T-cell (primary cell): Measurements from ENCODE around the gene EIF1B. TPM values are rescaled to one million over a fixed set of nuclear protein-coding genes. Genes with fewer than 3 reads are reported as not detected.

ENCODE experiments used
- ATAC-seq, 4 experiments: fragments of 200-7000 bp in 3 of 4; fragments of 150-1000 bp in 1 of 4; cut with Tn5 transposase; replicated peaks in 1 of 4; 1 replicate in 3 of 4; 2 replicates in 1 of 4; pipeline ENCODE4 v1.10.0; 2021; ENCODE audit warnings: moderate library complexity in 3 of 4, mild to moderate bottlenecking in 2 of 4, moderate number of reproducible peaks in 1 of 4
- CTCF ChIA-PET, 2 donors: fragments of 300-600 bp; sonication (Branson Sonifier 250); formaldehyde crosslinking; loops; one replicate each; lab custom pipeline; 2022; ENCODE audit warnings: antibody characterized with exemption in 2 of 2; lab: Charles Lee
- POLR2A ChIA-PET, 2 donors: fragments of 300-600 bp; sonication (Branson Sonifier 250); formaldehyde crosslinking; loops; one replicate each; lab custom pipeline; 2022; ENCODE audit warnings: antibody characterized with exemption in 2 of 2; lab: Charles Lee
- DNase-seq, 35 experiments: peaks; one replicate each; pipeline versions ENCODE4 v3.0.0 to v3.0.0-alpha.2; 2013 to 2023
- H3K27ac ChIP-seq: one replicate; pipeline ENCODE4 v1.5.1; 2013; ENCODE audit warnings: low read length
- H3K27me3 ChIP-seq, 2 experiments: replicated peaks in 1 of 2; 1 replicate in 1 of 2; 2 replicates in 1 of 2; pipeline versions ENCODE4 v1.6.1 to v1.7.0; 2013; ENCODE audit warnings: low read length in 1 of 2, mixed read lengths in 1 of 2; ENCODE audit not compliant: control insufficient read depth in 2 of 2, insufficient read depth in 2 of 2; ENCODE audit errors: extremely low read depth in 1 of 2
- H3K36me3 ChIP-seq, 2 donors: 1 replicate in 1 of 2; 2 replicates in 1 of 2; pipeline versions ENCODE4 v1.6.1 to v1.7.0; 2013; ENCODE audit warnings: low read length in 1 of 2; ENCODE audit not compliant: control insufficient read depth in 2 of 2, insufficient read depth in 1 of 2; ENCODE audit errors: extremely low read depth in 1 of 2
- H3K4me1 ChIP-seq, 2 experiments: 1 replicate in 1 of 2; 2 replicates in 1 of 2; pipeline versions ENCODE4 v1.6.1 to v1.7.0; 2013; ENCODE audit warnings: low read length in 2 of 2, mixed read lengths in 1 of 2; ENCODE audit not compliant: insufficient read depth in 2 of 2, control insufficient read depth in 1 of 2; ENCODE audit errors: extremely low read depth in 1 of 2
- H3K4me3 ChIP-seq, 2 donors: 1 replicate in 1 of 2; 2 replicates in 1 of 2; pipeline versions ENCODE4 v1.5.1 to v1.7.0; 2013; ENCODE audit warnings: mild to moderate bottlenecking in 2 of 2, low read length in 1 of 2, moderate library complexity in 1 of 2; ENCODE audit not compliant: control insufficient read depth in 1 of 2; ENCODE audit errors: extremely low read depth in 1 of 2
- H3K9me3 ChIP-seq: 2 replicates; pipeline ENCODE4 v1.7.0; 2013
- H3K27ac Mint-ChIP-seq, 2 donors: one replicate each; pipeline ENCODE4 v1.8.0; 2020 to 2021; ENCODE audit warnings: mild to moderate bottlenecking in 2 of 2, mixed read lengths in 2 of 2
- H3K27me3 Mint-ChIP-seq, 2 donors: one replicate each; pipeline ENCODE4 v1.8.0; 2021 to 2022; ENCODE audit warnings: mixed read lengths in 2 of 2
- H3K36me3 Mint-ChIP-seq: one replicate; pipeline ENCODE4 v1.8.0; 2021; ENCODE audit warnings: mixed read lengths
- H3K4me1 Mint-ChIP-seq, 3 donors: one replicate each; pipeline ENCODE4 v1.8.0; 2020 to 2022; ENCODE audit warnings: mixed read lengths in 3 of 3, mild to moderate bottlenecking in 1 of 3
- H3K4me3 Mint-ChIP-seq, 3 donors: one replicate each; pipeline ENCODE4 v1.8.0; 2020 to 2022; ENCODE audit warnings: mild to moderate bottlenecking in 3 of 3, mixed read lengths in 3 of 3, moderate library complexity in 3 of 3
- H3K9me3 Mint-ChIP-seq, 3 donors: one replicate each; pipeline ENCODE4 v1.8.0; 2020 to 2022; ENCODE audit warnings: mixed read lengths in 3 of 3
- WGBS: methylation state at CpG from one replicate; pipeline ENCODE4 v1.1.5; 2013; ENCODE audit warnings: missing lambda C conversion rate; ENCODE audit not compliant: insufficient coverage; 5-methylcytosine and 5-hydroxymethylcytosine counted together
- total RNA-seq, 35 experiments: library from RNA in 6 of 35; stranded (reverse) in 6 of 35; fragments of 120-200 nt in 1 of 35; gene quantifications; one replicate each; pipeline versions ENCODE4 v1.2.1 to v1.2.4 and lab custom pipeline; 2013 to 2026

EIF1B gene
- total RNA-seq, 5 donors from 2014 or later (not counting 1 experiment from before 2014, with no cell fraction given), result 39.7 to 70.0 (median 53.3) TPM

- CTCF ChIA-PET, result interaction anchor here in 1 of 2 donors (1.0 kb wide), 1 partner anchor 257 kb away, joined by 3 read pairs; no protein-coding TSS in a partner anchor
- 100% methylated on average over 1 of the region's 5 CpGs for WGBS
These were observed 14.4 kb downstream of the EIF1B start for GRCh38 chr3:40323946-40324345.

GRCh38 chr3:40324621-40325020 is 15.1 kb downstream of the EIF1B start:
- Mint-ChIP-seq H3K9me3 (no peaks in the 10 kb centered on the region), H3K4me1 (peaks cover 0 to 4% (median 4%) of the 10 kb centered on the region in 3 donors), H3K36me3 (no peaks in the 10 kb centered on the region), H3K27ac (no peak overlapping the region), H3K27me3 (peaks cover 0 to 4% of the 10 kb centered on the region in 2 donors), H3K4me3 (no peak overlapping the region)
- no peak overlapping the region for H3K4me3 ChIP-seq
- ChIA-PET CTCF (no interaction called here), POLR2A (interaction anchor here in 1 of 2 donors (0.6 kb wide), 2 partner anchors 123 to 219 kb away, joined by 4 to 9 read pairs; no protein-coding TSS in a partner anchor)
- no peaks in the 10 kb centered on the region for H3K4me1 ChIP-seq
- H3K9me3 ChIP-seq, result no peaks in the 10 kb centered on the region
- WGBS, result no CpG with 5 or more reads among the region's 4 CpGs
- no peaks in the 10 kb centered on the region for H3K27me3 ChIP-seq
- H3K27ac ChIP-seq, result no peak overlapping the region
- no peaks in the 10 kb centered on the region for H3K36me3 ChIP-seq
- DNase-seq (no peak), ATAC-seq (no peak)

More at GRCh38 chr3:40323946-40324345, 14.4 kb downstream of the EIF1B start:
- Histone ChIP-seq H3K9me3 (no peaks in the 10 kb centered on the region), H3K4me1 (no peaks in the 10 kb centered on the region), H3K27me3 (no peaks in the 10 kb centered on the region), H3K36me3 (no peaks in the 10 kb centered on the region), H3K27ac (no peak overlapping the region), H3K4me3 (no peak overlapping the region)
- ATAC-seq, result no peak
- Mint-ChIP-seq H3K4me3 (no peak overlapping the region), H3K9me3 (no peaks in the 10 kb centered on the region), H3K27ac (no peak overlapping the region), H3K27me3 (peaks cover 0 to 4% of the 10 kb centered on the region in 2 donors), H3K36me3 (no peaks in the 10 kb centered on the region), H3K4me1 (peaks cover 0 to 4% (median 4%) of the 10 kb centered on the region in 3 donors)
- POLR2A ChIA-PET, result no interaction called here
- no peak for DNase-seq

GRCh38 chr3:40325465-40325864 is 16.0 kb downstream of the EIF1B start:
- Histone ChIP-seq H3K27ac (no peak overlapping the region), H3K27me3 (no peaks in the 10 kb centered on the region), H3K36me3 (no peaks in the 10 kb centered on the region), H3K9me3 (no peaks in the 10 kb centered on the region), H3K4me3 (no peak overlapping the region), H3K4me1 (no peaks in the 10 kb centered on the region)
- DNase-seq, result no peak
- Mint-ChIP-seq H3K9me3 (no peaks in the 10 kb centered on the region), H3K4me3 (no peak overlapping the region), H3K4me1 (peaks cover 0 to 4% (median 4%) of the 10 kb centered on the region in 3 donors), H3K27me3 (peaks cover 0 to 4% of the 10 kb centered on the region in 2 donors), H3K27ac (no peak overlapping the region), H3K36me3 (no peaks in the 10 kb centered on the region)
- ChIA-PET POLR2A (no interaction called here), CTCF (interaction anchor here (0.6 to 2.4 kb wide), 2 partner anchors 8 to 290 kb away, joined by 3 to 10 read pairs; no protein-coding TSS in a partner anchor)
- no peak for ATAC-seq

- peaks cover 0 to 4% of the 10 kb centered on the region in 2 donors for H3K27me3 Mint-ChIP-seq
- ChIA-PET CTCF (interaction anchor here (0.6 to 1.5 kb wide), 10 partner anchors 13 to 1577 kb away, joined by 3 to 4 read pairs (median 3); no protein-coding TSS in a partner anchor), POLR2A (interaction anchor here in 1 of 2 donors (0.7 kb wide), 1 partner anchor 530 kb away, joined by 11 read pairs; no protein-coding TSS in a partner anchor)
- Histone ChIP-seq H3K9me3 (no peaks in the 10 kb centered on the region), H3K27ac (no peak overlapping the region), H3K4me3 (no peak overlapping the region), H3K27me3 (no peaks in the 10 kb centered on the region), H3K4me1 (no peaks in the 10 kb centered on the region), H3K36me3 (no peaks in the 10 kb centered on the region)
- DNase-seq, result no peak
- no peak overlapping the region for H3K4me3 Mint-ChIP-seq
- ATAC-seq, result no peak
- H3K4me1 Mint-ChIP-seq, result peaks cover 0 to 4% (median 4%) of the 10 kb centered on the region in 3 donors
- no peaks in the 10 kb centered on the region for H3K36me3 Mint-ChIP-seq
- 71% methylated on average over 2 of the region's 5 CpGs for WGBS
- H3K9me3 Mint-ChIP-seq, result no peaks in the 10 kb centered on the region
- H3K27ac Mint-ChIP-seq, result no peak overlapping the region
These were observed 18.9 kb downstream of the EIF1B start for GRCh38 chr3:40328374-40328773.

- H3K4me1 ChIP-seq, result no peaks in the 10 kb centered on the region
- H3K9me3 ChIP-seq, result no peaks in the 10 kb centered on the region
- no peak overlapping the region for H3K27ac ChIP-seq
- POLR2A ChIA-PET, result interaction anchor here in 1 of 2 donors (0.6 kb wide), 1 partner anchor 255 kb away, joined by 3 read pairs; no protein-coding TSS in a partner anchor
- CTCF ChIA-PET, result interaction anchor here (0.6 to 1.5 kb wide), 7 partner anchors 13 to 1576 kb away, joined by 3 to 4 read pairs (median 3); no protein-coding TSS in a partner anchor
- no peak for ATAC-seq
- H3K4me3 Mint-ChIP-seq, result no peak overlapping the region
- peaks cover 0 to 4% (median 4%) of the 10 kb centered on the region in 3 donors for H3K4me1 Mint-ChIP-seq
- no peak overlapping the region for H3K4me3 ChIP-seq
- 94% methylated on average over 2 of the region's 4 CpGs for WGBS
- DNase-seq, result no peak
- H3K9me3 Mint-ChIP-seq, result no peaks in the 10 kb centered on the region
- no peaks in the 10 kb centered on the region for H3K36me3 ChIP-seq
- H3K27me3 ChIP-seq, result no peaks in the 10 kb centered on the region
- H3K27ac Mint-ChIP-seq, result no peak overlapping the region
- H3K27me3 Mint-ChIP-seq, result peaks cover 0 to 4% of the 10 kb centered on the region in 2 donors
- no peaks in the 10 kb centered on the region for H3K36me3 Mint-ChIP-seq
These were observed 19.6 kb downstream of the EIF1B start for GRCh38 chr3:40329071-40329470.

- H3K4me3 Mint-ChIP-seq, result no peak overlapping the region
- CTCF ChIA-PET, result no interaction called here
- no peak for ATAC-seq
- Histone ChIP-seq H3K27ac (no peak overlapping the region), H3K4me3 (no peak overlapping the region), H3K36me3 (no peaks in the 10 kb centered on the region), H3K4me1 (no peaks in the 10 kb centered on the region), H3K27me3 (peaks cover 0 to 2% of the 10 kb centered on the region in 2 experiments), H3K9me3 (no peaks in the 10 kb centered on the region)
- H3K4me1 Mint-ChIP-seq, result no peaks in the 10 kb centered on the region
- H3K9me3 Mint-ChIP-seq, result no peaks in the 10 kb centered on the region
- H3K27me3 Mint-ChIP-seq, result no peaks in the 10 kb centered on the region
- no peak overlapping the region for H3K27ac Mint-ChIP-seq
- 90% methylated on average over 9 of the region's 10 CpGs for WGBS
- H3K36me3 Mint-ChIP-seq, result no peaks in the 10 kb centered on the region
- POLR2A ChIA-PET, result interaction anchor here in 1 of 2 donors (0.5 kb wide), 1 partner anchor 1608 kb away, joined by 3 read pairs; no protein-coding TSS in a partner anchor
- no peak for DNase-seq
These were observed 23.2 kb downstream of the EIF1B start for GRCh38 chr3:40332684-40333083.
